H1 (cell line): Measurements from ENCODE around the gene RNF215. TPM values are rescaled to one million over a fixed set of nuclear protein-coding genes. Genes with fewer than 3 reads are reported as not detected.

Experiments used
- CTCF ChIA-PET: fragments of 300-600 bp; sonication (Branson Sonifier 250); formaldehyde crosslinking; loops from one replicate; lab custom pipeline; 2021; ENCODE audit not compliant: partially characterized antibody; lab: Charles Lee
- POLR2A ChIA-PET: fragments of 300-600 bp; sonication (Branson Sonifier 250); formaldehyde crosslinking; loops from one replicate; lab custom pipeline; 2021; ENCODE audit warnings: inconsistent platforms; ENCODE audit not compliant: partially characterized antibody; lab: Charles Lee
- DNase-seq, 2 experiments: peaks; one replicate each; pipeline versions ENCODE4 v3.0.0 to v3.0.0-alpha.2; 2010 to 2022; ENCODE audit warnings: low spot score in 2 of 2, low read depth in 1 of 2, mixed read lengths in 1 of 2
- FAIRE-seq: peaks from 2 replicates; lab custom pipeline; 2011; peaks lifted over from hg19 to GRCh38; lab: Jason Lieb, UNC
- H2AFZ ChIP-seq: 2 replicates; pipeline ENCODE4 v1.8.1; 2012; ENCODE audit warnings: low read length, inconsistent platforms
- H2AK5ac ChIP-seq: 2 replicates; pipeline ENCODE4 v1.6.1; 2013; ENCODE audit warnings: low read depth, low read length
- H2BK120ac ChIP-seq: replicated peaks from 2 replicates; pipeline ENCODE3; 2013; ENCODE audit warnings: low read depth, low read length, inconsistent platforms
- H2BK12ac ChIP-seq: 2 replicates; pipeline ENCODE4 v1.6.1; 2013; ENCODE audit warnings: low read depth, low read length
- H2BK15ac ChIP-seq: 2 replicates; pipeline ENCODE4 v1.6.1; 2013; ENCODE audit warnings: low read length
- H2BK20ac ChIP-seq: 2 replicates; pipeline ENCODE4 v1.6.1; 2013; ENCODE audit warnings: low read length
- H2BK5ac ChIP-seq: 2 replicates; pipeline ENCODE4 v1.6.1; 2013; ENCODE audit warnings: low read depth, low read length
- H3K14ac ChIP-seq: 2 replicates; pipeline ENCODE4 v1.6.1; 2013; ENCODE audit warnings: inconsistent platforms; ENCODE audit not compliant: insufficient read length
- H3K18ac ChIP-seq: 2 replicates; pipeline ENCODE4 v1.6.1; 2013; ENCODE audit warnings: low read length; ENCODE audit errors: extremely low read depth
- H3K23ac ChIP-seq: 2 replicates; pipeline ENCODE4 v1.6.1; 2013; ENCODE audit warnings: inconsistent platforms; ENCODE audit not compliant: insufficient read length
- H3K23me2 ChIP-seq: 2 replicates; pipeline ENCODE4 v1.6.1; 2013; ENCODE audit warnings: low read depth, low read length
- H3K27ac ChIP-seq: 2 replicates; pipeline ENCODE4 v1.6.1; 2011; ENCODE audit warnings: low read depth, low read length, inconsistent platforms
- H3K27me3 ChIP-seq, 4 experiments: replicated peaks in 1 of 4; 1 replicate in 1 of 4; 2 replicates in 3 of 4; pipeline versions ENCODE4 v1.6.1 to v1.8.1; 2011 to 2013; ENCODE audit warnings: low read length in 3 of 4, mild to moderate bottlenecking in 3 of 4, inconsistent platforms in 2 of 4, mixed read lengths in 2 of 4, moderate library complexity in 1 of 4; ENCODE audit not compliant: control insufficient read depth in 3 of 4, insufficient read depth in 3 of 4; ENCODE audit errors: extremely low read depth in 1 of 4
- H3K36me3 ChIP-seq, 4 experiments: 2 replicates each; pipeline versions ENCODE4 v1.6.1 to v1.8.1; 2011 to 2013; ENCODE audit warnings: mild to moderate bottlenecking in 4 of 4, low read length in 3 of 4, moderate library complexity in 2 of 4, control low read depth in 1 of 4, inconsistent platforms in 1 of 4; ENCODE audit not compliant: insufficient read depth in 4 of 4, control insufficient read depth in 2 of 4
- H3K4ac ChIP-seq: replicated peaks from 2 replicates; pipeline ENCODE3; 2013; ENCODE audit warnings: low read length, low read depth, mixed read lengths, inconsistent platforms; ENCODE audit not compliant: insufficient read length
- H3K4me1 ChIP-seq, 4 experiments: replicated peaks in 1 of 4; 1 replicate in 1 of 4; 2 replicates in 3 of 4; pipeline versions ENCODE4 v1.6.1 to v1.8.1; 2011 to 2013; ENCODE audit warnings: low read length in 3 of 4, inconsistent platforms in 2 of 4, mixed read lengths in 1 of 4; ENCODE audit not compliant: insufficient read depth in 4 of 4, control insufficient read depth in 3 of 4
- H3K4me2 ChIP-seq, 2 experiments: 2 replicates each; pipeline versions ENCODE4 v1.6.1 to v1.8.1; 2011 to 2013; ENCODE audit warnings: low read depth in 2 of 2, low read length in 2 of 2, control low read depth in 1 of 2, inconsistent platforms in 1 of 2, mild to moderate bottlenecking in 1 of 2; ENCODE audit not compliant: insufficient read depth in 1 of 2
- H3K4me3 ChIP-seq, 4 experiments: fragments of 200-600, 300-600 bp in 1 of 4; sonication (generic), shearing (Covaris generic), sonication (Bioruptor Twin) in 1 of 4; 2 replicates each; pipeline versions ENCODE4 v1.5.1 to v1.8.1; 2011 to 2016; ENCODE audit warnings: low read length in 4 of 4, low read depth in 3 of 4, control low read depth in 2 of 4, inconsistent platforms in 2 of 4, mild to moderate bottlenecking in 2 of 4, mixed read lengths in 1 of 4, moderate library complexity in 1 of 4; ENCODE audit not compliant: insufficient read depth in 2 of 4; ENCODE audit errors: extremely low read depth in 1 of 4
- H3K56ac ChIP-seq: replicated peaks from 2 replicates; pipeline ENCODE3; 2013; ENCODE audit warnings: low read depth, mild to moderate bottlenecking, mixed read lengths, low read length, inconsistent platforms; ENCODE audit not compliant: insufficient read length
- H3K79me1 ChIP-seq: 2 replicates; pipeline ENCODE4 v1.6.1; 2013; ENCODE audit warnings: low read depth, low read length, control low read depth
- H3K79me2 ChIP-seq, 2 experiments: 2 replicates each; pipeline versions ENCODE4 v1.6.1 to v1.8.1; 2012 to 2013; ENCODE audit warnings: low read length in 2 of 2, mild to moderate bottlenecking in 2 of 2, inconsistent platforms in 1 of 2; ENCODE audit not compliant: insufficient read depth in 2 of 2, control insufficient read depth in 1 of 2
- H3K9ac ChIP-seq, 4 experiments: replicated peaks in 1 of 4; 1 replicate in 1 of 4; 2 replicates in 3 of 4; pipeline versions ENCODE4 v1.6.1 to v1.8.1; 2011 to 2013; ENCODE audit warnings: low read depth in 3 of 4, low read length in 3 of 4, control low read depth in 2 of 4, mild to moderate bottlenecking in 2 of 4, moderate library complexity in 2 of 4, inconsistent platforms in 1 of 4; ENCODE audit errors: extremely low read depth in 1 of 4
- H3K9me3 ChIP-seq, 2 experiments: 2 replicates each; pipeline versions ENCODE4 v1.6.1 to v1.8.1; 2012 to 2013; ENCODE audit warnings: mild to moderate bottlenecking in 2 of 2, moderate library complexity in 2 of 2, control low read depth in 1 of 2, inconsistent platforms in 1 of 2, low read depth in 1 of 2, low read length in 1 of 2, mixed read lengths in 1 of 2; ENCODE audit not compliant: insufficient read depth in 2 of 2
- H4K20me1 ChIP-seq, 2 experiments: replicated peaks in 1 of 2; 2 replicates each; pipeline versions ENCODE3 to v1.8.1; 2011 to 2013; ENCODE audit warnings: inconsistent platforms in 2 of 2, low read length in 2 of 2, mild to moderate bottlenecking in 1 of 2; ENCODE audit not compliant: insufficient read depth in 2 of 2, control insufficient read depth in 1 of 2
- H4K5ac ChIP-seq: 2 replicates; pipeline ENCODE4 v1.6.1; 2013; ENCODE audit warnings: low read length, low read depth, mixed read lengths, inconsistent platforms; ENCODE audit not compliant: insufficient read length
- H4K8ac ChIP-seq: 2 replicates; pipeline ENCODE4 v1.8.0; 2013; ENCODE audit warnings: mild to moderate bottlenecking, moderate library complexity, low read length, inconsistent platforms; ENCODE audit not compliant: insufficient read depth; ENCODE audit errors: extremely low read depth
- H4K91ac ChIP-seq: replicated peaks from 2 replicates; pipeline ENCODE3; 2013; ENCODE audit warnings: low read length, mixed read lengths, inconsistent platforms; ENCODE audit not compliant: insufficient read length
- EZH2 ChIP-seq: fragments of 200-600 bp; sonication (generic); IDR thresholded peaks from 2 replicates; pipeline ENCODE4 v1.7.1; 2012; ENCODE audit warnings: low read depth, mild to moderate bottlenecking, moderate library complexity, low read length, inconsistent platforms; ENCODE audit not compliant: severe bottlenecking
- JUN ChIP-seq: IDR thresholded peaks from 2 replicates; pipeline ENCODE4 v1.6.1; 2011; ENCODE audit warnings: low read depth, mild to moderate bottlenecking, improper control_type of control experiment, low read length
- KDM4A ChIP-seq: IDR thresholded peaks from one replicate; pipeline ENCODE4 v1.7.1; 2012; ENCODE audit warnings: low read depth, mild to moderate bottlenecking, moderate library complexity, low read length, inconsistent platforms; ENCODE audit not compliant: severe bottlenecking
- RXRA ChIP-seq: IDR thresholded peaks from 2 replicates; pipeline ENCODE4 v1.6.1; 2011; ENCODE audit warnings: low read depth, mild to moderate bottlenecking, low read length, moderate library complexity; ENCODE audit not compliant: insufficient read depth
- SAP30 ChIP-seq: fragments of 300-600 bp; sonication (generic); IDR thresholded peaks from 2 replicates; pipeline ENCODE4 v1.7.1; 2012; ENCODE audit warnings: low read length, moderate library complexity, mild to moderate bottlenecking, inconsistent platforms; ENCODE audit not compliant: insufficient read depth, insufficient replicate concordance
- SIRT6 ChIP-seq: IDR thresholded peaks from one replicate; pipeline ENCODE4 v1.7.1; 2012; ENCODE audit warnings: low read length, inconsistent platforms
- SP4 ChIP-seq: IDR thresholded peaks from 2 replicates; pipeline ENCODE4 v1.6.1; 2012; ENCODE audit warnings: low read length, inconsistent platforms
- YY1 ChIP-seq: IDR thresholded peaks from 2 replicates; pipeline ENCODE4 v1.6.1; 2011; ENCODE audit warnings: low read depth, mild to moderate bottlenecking, low read length
- ZNF274 ChIP-seq: IDR thresholded peaks from 2 replicates; pipeline ENCODE4 v1.7.0; 2012; ENCODE audit warnings: low read length, borderline replicate concordance; ENCODE audit errors: extremely low read depth
- WGBS, 2 experiments: shearing (Covaris generic) in 1 of 2; methylation state at CpG; one replicate each; pipeline versions ENCODE4 v1.1.6 to v1.1.7; 2013 to 2015; ENCODE audit warnings: low lambda C conversion rate in 2 of 2, mixed read lengths in 2 of 2, inconsistent platforms in 1 of 2, low coverage in 1 of 2, missing lambda C conversion rate in 1 of 2; ENCODE audit not compliant: insufficient replicate concordance in 2 of 2, insufficient coverage in 1 of 2, insufficient read length in 1 of 2; ENCODE audit errors: extremely low coverage in 1 of 2, missing lambda C conversion rate in 1 of 2; 5-methylcytosine and 5-hydroxymethylcytosine counted together
- polyA plus RNA-seq, 7 experiments: library from polyadenylated mRNA; depleted of rRNA in 3 of 7; stranded (reverse) in 5 of 7; unstranded in 2 of 7; fragments of >200 nt in 5 of 7; fragments of 200-250 nt in 2 of 7; gene quantifications; 1 replicate in 5 of 7; 2 replicates in 1 of 7; 4 replicates in 1 of 7; pipeline versions ENCODE4 v1.2.1 to v1.2.3, GENCODE V29; 2011 to 2013; ENCODE audit warnings: missing spikeins in 2 of 7, mixed read lengths in 2 of 7
- total RNA-seq: library from RNA; stranded (reverse); fragmentation: NEBNext Ultra II Directional; extraction: Animal tissue kit (Norgen Biotek cat#: 25700); gene quantifications from 2 replicates; pipeline ENCODE4 v1.2.1, GENCODE V29; 2021
- TF ChIP-seq, protein P1 (sequence below), 3 experiments: IDR thresholded peaks; 1 replicate in 2 of 3; 2 replicates in 1 of 3; pipeline versions ENCODE4 v1.5.1 to v1.6.1; 2011; ENCODE audit warnings: low read length in 3 of 3, mild to moderate bottlenecking in 3 of 3, inconsistent platforms in 2 of 3, low read depth in 1 of 3, moderate library complexity in 1 of 3; ENCODE audit not compliant: insufficient read depth in 1 of 3; ENCODE audit errors: control extremely low read depth in 1 of 3

RNF215 gene
- total and polyA plus RNA-seq, 2 of the 8 experiments (the other 6 are each of a cell fraction or from before 2014, with no cell fraction given), result 13.1 to 19.0 TPM

DNA sequence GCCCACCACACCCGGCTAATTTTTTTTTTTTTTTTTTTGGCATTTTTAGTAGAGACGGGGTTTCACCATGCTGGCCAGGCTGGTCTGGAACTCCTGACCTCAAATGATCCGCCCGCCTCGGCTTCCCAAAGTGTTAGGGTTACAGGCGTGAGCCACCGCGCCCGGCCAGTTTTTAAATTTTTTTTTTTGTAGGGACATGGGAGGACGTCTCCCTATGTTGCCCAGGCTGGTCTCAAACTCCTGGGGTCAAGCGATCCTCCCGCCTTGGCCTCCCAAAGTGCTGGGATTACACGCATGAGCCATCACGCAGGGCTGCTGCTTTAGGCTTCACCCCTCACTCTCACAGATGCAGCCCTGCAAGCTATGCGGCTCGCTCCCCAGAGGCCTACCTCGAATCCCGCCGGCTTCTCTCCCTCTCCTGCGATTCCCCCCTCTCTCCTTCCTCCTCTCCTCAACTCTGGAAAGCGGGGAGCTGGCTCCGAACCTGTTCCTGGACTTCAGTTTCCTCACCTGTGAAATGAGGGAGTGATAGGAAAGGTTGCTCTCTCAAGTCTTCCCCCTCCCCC lies 29.5 kb downstream of the RNF215 start:
- Histone ChIP-seq H3K27ac (no peak overlapping the region), H3K36me3 (peaks cover 3 to 7% (median 4%) of the 10 kb centered on the region in 4 experiments; a peak in 6 of 8 replicates), H3K23ac (no peak overlapping the region), H2BK15ac (no peak overlapping the region), H3K27me3 (no peaks in the 10 kb centered on the region), H2AFZ (no peak overlapping the region), H2BK12ac (no peak overlapping the region), H2BK20ac (no peak overlapping the region), H3K9me3 (no peaks in the 10 kb centered on the region), H3K18ac (no peak overlapping the region; the same call in 1 of the 2 replicates), H3K4ac (peak overlapping the region; percentile 20), H3K4me1 (peaks cover 3 to 15% (median 7%) of the 10 kb centered on the region in 4 experiments), H4K5ac (no peak overlapping the region), H4K20me1 (peaks cover 5 to 11% of the 10 kb centered on the region in 2 experiments), H2BK120ac (no peak overlapping the region), H2BK5ac (no peak overlapping the region), H3K23me2 (peaks cover 2% of the 10 kb centered on the region; the same call in 1 of the 2 replicates), H3K56ac (no peak overlapping the region), H2AK5ac (no peak overlapping the region), H3K4me3 (peak overlapping the region; percentile 78 to 93 (median 91); a peak in 6 of 8 replicates), H4K8ac (no peak overlapping the region), H3K4me2 (peak overlapping the region; percentile 61 to 70), H3K79me2 (peaks cover 15 to 35% of the 10 kb centered on the region in 2 experiments), H3K14ac (no peak overlapping the region), H4K91ac (peak overlapping the region; percentile 37), H3K79me1 (peaks cover 17% of the 10 kb centered on the region), H3K9ac (peak overlapping the region in 3 of 4 experiments; percentile 3 to 39 (median 13); a peak in 2 of 7 replicates)
- ChIA-PET POLR2A (interaction anchor here (0.7 to 11.5 kb wide), 15 partner anchors 8 to 69 kb away, joined by 3 to 129 read pairs (median 4); partner anchors contain the start of genes CASTOR1 and TBC1D10A), CTCF (interaction anchor here (0.9 to 2.1 kb wide), 9 partner anchors 17 to 87 kb away, joined by 3 to 9 read pairs (median 3); partner anchors contain the start of gene TBC1D10A)
- no peak for FAIRE-seq
- DNase-seq, result no peak
- 49% methylated on average over 16 of the region's 22 CpGs; no CpG with 5 or more reads in 1 of the 2 experiments for WGBS, 2 experiments
- TF ChIP-seq SIRT6, result no peak
- TF ChIP-seq JUN, result no peak
- TF ChIP-seq, protein P1, sequence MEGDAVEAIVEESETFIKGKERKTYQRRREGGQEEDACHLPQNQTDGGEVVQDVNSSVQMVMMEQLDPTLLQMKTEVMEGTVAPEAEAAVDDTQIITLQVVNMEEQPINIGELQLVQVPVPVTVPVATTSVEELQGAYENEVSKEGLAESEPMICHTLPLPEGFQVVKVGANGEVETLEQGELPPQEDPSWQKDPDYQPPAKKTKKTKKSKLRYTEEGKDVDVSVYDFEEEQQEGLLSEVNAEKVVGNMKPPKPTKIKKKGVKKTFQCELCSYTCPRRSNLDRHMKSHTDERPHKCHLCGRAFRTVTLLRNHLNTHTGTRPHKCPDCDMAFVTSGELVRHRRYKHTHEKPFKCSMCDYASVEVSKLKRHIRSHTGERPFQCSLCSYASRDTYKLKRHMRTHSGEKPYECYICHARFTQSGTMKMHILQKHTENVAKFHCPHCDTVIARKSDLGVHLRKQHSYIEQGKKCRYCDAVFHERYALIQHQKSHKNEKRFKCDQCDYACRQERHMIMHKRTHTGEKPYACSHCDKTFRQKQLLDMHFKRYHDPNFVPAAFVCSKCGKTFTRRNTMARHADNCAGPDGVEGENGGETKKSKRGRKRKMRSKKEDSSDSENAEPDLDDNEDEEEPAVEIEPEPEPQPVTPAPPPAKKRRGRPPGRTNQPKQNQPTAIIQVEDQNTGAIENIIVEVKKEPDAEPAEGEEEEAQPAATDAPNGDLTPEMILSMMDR (IDR thresholded peaks at IDR 0.05; ENCODE audit: control extremely low read depth in 1 of 3, insufficient read depth in 1 of 3, low read depth in 1 of 3, low read length in 3 of 3), result no peak
- TF ChIP-seq ZNF274, result no peak
- TF ChIP-seq SAP30, result no peak
- no peak for TF ChIP-seq RXRA
- no peak for TF ChIP-seq EZH2
- TF ChIP-seq KDM4A, result no peak
- no peak for TF ChIP-seq YY1
- no peak for TF ChIP-seq SP4
